ENCODE measurements around the gene D2HGDH. TPM values are rescaled to one million over a fixed set of nuclear protein-coding genes. Genes with fewer than 3 reads are reported as not detected.

D2HGDH gene
- total RNA-seq, 1 experiment from 2014 or later: 53.3 TPM

DNA sequence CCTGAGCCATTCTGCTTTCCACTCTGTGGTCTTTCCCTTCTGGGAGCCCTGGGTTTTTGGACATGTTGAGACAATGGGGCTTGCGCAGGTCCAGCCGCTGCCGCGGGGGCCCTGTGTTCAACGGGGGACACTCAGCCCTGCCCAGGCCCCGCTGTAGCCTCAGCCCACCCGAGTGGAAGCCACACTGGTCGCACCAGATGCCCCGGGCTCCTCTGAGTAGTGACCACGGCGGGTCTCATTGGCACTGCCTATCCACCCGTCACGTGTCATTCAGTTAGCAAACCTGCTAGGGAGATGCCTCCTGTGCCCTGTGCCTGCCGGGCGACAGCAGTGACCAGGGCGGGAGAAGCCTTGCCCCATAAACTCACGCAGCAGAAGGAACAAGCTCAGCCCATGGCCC is 19.1 kb downstream of the D2HGDH start:
- no TSS peak for BruUV-seq (replicated peaks)
- no peak for DNase-seq
- H3K4me1 Mint-ChIP-seq (ENCODE audit: low read depth, unreplicated experiment): no peaks in the 10 kb centered on the region
- no peaks in the 10 kb centered on the region for H3K27me3 Mint-ChIP-seq (ENCODE audit: unreplicated experiment)
- CTCF ChIA-PET: no interaction called here
- intact Hi-C loops (cut with micrococcal nuclease; ENCODE audit: unreplicated experiment): no loop called here
- H3K4me3 Mint-ChIP-seq (ENCODE audit: low read depth, unreplicated experiment): no peak overlapping the region
- H3K9me3 Mint-ChIP-seq (ENCODE audit: low read depth, unreplicated experiment): no peaks in the 10 kb centered on the region
- no peak overlapping the region for H3K27ac Mint-ChIP-seq (ENCODE audit: unreplicated experiment)
- TF ChIP-seq, protein P1, sequence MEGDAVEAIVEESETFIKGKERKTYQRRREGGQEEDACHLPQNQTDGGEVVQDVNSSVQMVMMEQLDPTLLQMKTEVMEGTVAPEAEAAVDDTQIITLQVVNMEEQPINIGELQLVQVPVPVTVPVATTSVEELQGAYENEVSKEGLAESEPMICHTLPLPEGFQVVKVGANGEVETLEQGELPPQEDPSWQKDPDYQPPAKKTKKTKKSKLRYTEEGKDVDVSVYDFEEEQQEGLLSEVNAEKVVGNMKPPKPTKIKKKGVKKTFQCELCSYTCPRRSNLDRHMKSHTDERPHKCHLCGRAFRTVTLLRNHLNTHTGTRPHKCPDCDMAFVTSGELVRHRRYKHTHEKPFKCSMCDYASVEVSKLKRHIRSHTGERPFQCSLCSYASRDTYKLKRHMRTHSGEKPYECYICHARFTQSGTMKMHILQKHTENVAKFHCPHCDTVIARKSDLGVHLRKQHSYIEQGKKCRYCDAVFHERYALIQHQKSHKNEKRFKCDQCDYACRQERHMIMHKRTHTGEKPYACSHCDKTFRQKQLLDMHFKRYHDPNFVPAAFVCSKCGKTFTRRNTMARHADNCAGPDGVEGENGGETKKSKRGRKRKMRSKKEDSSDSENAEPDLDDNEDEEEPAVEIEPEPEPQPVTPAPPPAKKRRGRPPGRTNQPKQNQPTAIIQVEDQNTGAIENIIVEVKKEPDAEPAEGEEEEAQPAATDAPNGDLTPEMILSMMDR (IDR thresholded peaks at IDR 0.05; ENCODE audit: unreplicated experiment): no peak
- peaks cover 24% of the 10 kb centered on the region for H3K36me3 Mint-ChIP-seq (ENCODE audit: insufficient read depth, unreplicated experiment)

DNA sequence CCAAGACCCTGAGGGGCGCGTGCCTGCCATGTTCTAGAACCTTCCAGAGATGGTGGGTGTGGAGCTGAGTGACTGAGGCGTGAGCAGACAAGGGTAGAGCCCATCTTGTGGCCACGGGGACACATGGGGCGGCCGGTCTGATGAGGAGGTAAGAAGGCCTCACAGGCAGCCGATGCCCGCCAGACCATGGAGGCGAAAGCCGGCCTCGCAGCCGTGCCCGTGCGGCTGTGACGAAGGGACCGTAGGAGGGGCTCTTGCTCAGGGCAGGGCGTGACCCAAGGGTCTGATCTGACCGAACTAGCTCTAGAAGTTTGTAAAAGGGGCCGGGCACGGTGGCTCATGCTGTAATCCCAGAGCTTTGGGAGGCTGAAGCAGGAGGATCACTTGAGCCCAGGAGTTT is 19.6 kb downstream of the D2HGDH start:
- CTCF ChIA-PET: no interaction called here
- H3K27ac Mint-ChIP-seq (ENCODE audit: unreplicated experiment): no peak overlapping the region
- no TSS peak for BruUV-seq (replicated peaks)

DNA sequence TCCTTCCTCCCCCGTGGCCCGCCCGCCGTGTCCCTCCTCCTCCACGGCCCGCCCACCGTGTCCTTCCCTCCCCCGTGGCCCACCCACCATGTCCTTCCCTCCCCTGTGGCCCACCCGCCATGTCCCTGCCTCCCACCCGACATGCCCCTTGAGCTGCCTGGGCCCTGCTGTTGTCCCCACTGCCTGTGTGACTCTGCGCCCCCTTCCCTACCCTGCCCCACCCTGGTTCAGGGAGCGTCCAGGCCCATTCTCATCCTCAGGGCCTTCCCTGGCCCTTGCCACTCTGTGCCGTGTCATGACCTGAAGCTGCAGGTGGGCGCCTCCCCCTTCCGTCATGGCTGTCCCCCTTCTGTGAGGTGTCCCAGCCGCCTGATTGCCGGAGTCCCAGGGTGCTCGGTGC is 20.7 kb downstream of the D2HGDH start:
- peaks cover 16% of the 10 kb centered on the region for H3K36me3 Mint-ChIP-seq (ENCODE audit: insufficient read depth, unreplicated experiment)
- CTCF ChIA-PET: no interaction called here
- H3K27me3 Mint-ChIP-seq (ENCODE audit: unreplicated experiment): no peaks in the 10 kb centered on the region
- DNase-seq: no peak
- H3K4me1 Mint-ChIP-seq (ENCODE audit: low read depth, unreplicated experiment): no peaks in the 10 kb centered on the region
- H3K27ac Mint-ChIP-seq (ENCODE audit: unreplicated experiment): no peak overlapping the region
- intact Hi-C loops (cut with micrococcal nuclease; ENCODE audit: unreplicated experiment): no loop called here
- no peaks in the 10 kb centered on the region for H3K9me3 Mint-ChIP-seq (ENCODE audit: low read depth, unreplicated experiment)
- TF ChIP-seq, protein P1 (IDR thresholded peaks at IDR 0.05; ENCODE audit: unreplicated experiment): no peak
- H3K4me3 Mint-ChIP-seq (ENCODE audit: low read depth, unreplicated experiment): no peak overlapping the region
- BruUV-seq (replicated peaks): no TSS peak

More for the DNA sequence above, 19.6 kb downstream of the D2HGDH start:
- intact Hi-C loops (cut with micrococcal nuclease; ENCODE audit: unreplicated experiment): no loop called here
- TF ChIP-seq, protein P1 (IDR thresholded peaks at IDR 0.05; ENCODE audit: unreplicated experiment): no peak
- no peak overlapping the region for H3K4me3 Mint-ChIP-seq (ENCODE audit: low read depth, unreplicated experiment)
- no peaks in the 10 kb centered on the region for H3K9me3 Mint-ChIP-seq (ENCODE audit: low read depth, unreplicated experiment)
- no peak for DNase-seq
- H3K4me1 Mint-ChIP-seq (ENCODE audit: low read depth, unreplicated experiment): no peaks in the 10 kb centered on the region
- peaks cover 21% of the 10 kb centered on the region for H3K36me3 Mint-ChIP-seq (ENCODE audit: insufficient read depth, unreplicated experiment)
- H3K27me3 Mint-ChIP-seq (ENCODE audit: unreplicated experiment): no peaks in the 10 kb centered on the region

DNA sequence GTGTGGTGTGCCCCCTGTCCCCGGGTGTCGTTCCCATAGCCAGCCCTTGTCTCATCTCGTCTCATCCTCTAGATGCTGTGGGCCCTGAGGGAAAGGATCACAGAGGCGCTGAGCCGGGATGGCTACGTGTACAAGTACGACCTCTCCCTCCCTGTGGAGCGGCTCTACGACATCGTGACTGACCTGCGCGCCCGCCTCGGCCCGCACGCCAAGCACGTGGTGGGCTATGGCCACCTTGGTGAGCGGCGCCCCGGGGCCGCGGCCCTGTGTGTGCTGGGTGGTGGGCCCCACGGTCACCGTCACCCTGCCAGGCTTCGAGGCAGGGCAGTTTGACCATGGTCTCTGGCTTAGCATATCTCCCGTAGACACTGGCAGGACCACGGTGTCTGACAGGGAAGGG is 21.3 kb downstream of the D2HGDH start:
- H3K9me3 Mint-ChIP-seq (ENCODE audit: low read depth, unreplicated experiment): no peaks in the 10 kb centered on the region
- TF ChIP-seq, protein P1 (IDR thresholded peaks at IDR 0.05; ENCODE audit: unreplicated experiment): no peak
- intact Hi-C loops (cut with micrococcal nuclease; ENCODE audit: unreplicated experiment): no loop called here
- no TSS peak for BruUV-seq (replicated peaks)
- CTCF ChIA-PET: no interaction called here
- no peak overlapping the region for H3K4me3 Mint-ChIP-seq (ENCODE audit: low read depth, unreplicated experiment)
- no peaks in the 10 kb centered on the region for H3K27me3 Mint-ChIP-seq (ENCODE audit: unreplicated experiment)
- peaks cover 16% of the 10 kb centered on the region for H3K36me3 Mint-ChIP-seq (ENCODE audit: insufficient read depth, unreplicated experiment)
- no peaks in the 10 kb centered on the region for H3K4me1 Mint-ChIP-seq (ENCODE audit: low read depth, unreplicated experiment)
- DNase-seq: no peak
- H3K27ac Mint-ChIP-seq (ENCODE audit: unreplicated experiment): no peak overlapping the region
